ENCODE data around the gene CLBA1.

DNA sequence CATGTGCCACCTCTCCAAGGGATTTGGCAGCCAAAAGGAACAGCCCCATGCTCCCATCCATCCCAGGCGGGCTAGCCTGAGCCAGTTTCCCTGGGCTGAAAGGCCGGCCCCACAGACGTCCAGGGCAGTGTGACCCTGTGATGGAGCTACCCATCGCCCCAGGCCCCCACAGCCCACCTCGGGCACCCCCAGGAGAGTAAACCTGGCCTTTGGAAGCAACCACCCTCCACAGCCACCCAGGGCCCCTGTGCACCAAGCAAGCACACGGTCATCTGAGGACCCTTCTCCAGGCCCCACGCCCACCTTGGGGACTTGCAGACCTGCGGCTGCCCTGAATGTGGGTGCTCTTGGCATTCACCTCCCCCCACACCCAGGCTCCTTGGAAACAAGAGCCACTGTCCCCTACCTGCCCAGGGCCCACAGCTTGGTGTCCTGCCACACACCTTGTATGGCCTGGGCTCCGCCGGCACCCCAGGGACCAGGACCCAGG is 15.8 kb upstream of the CLBA1 start:
- TF ChIP-seq CTCF (IDR thresholded peaks at IDR 0.05): no peak
- TF ChIP-seq POLR2A (IDR thresholded peaks at IDR 0.05): no peak
- TF ChIP-seq EP300 (IDR thresholded peaks at IDR 0.05): no peak
